Measurements from ENCODE around the gene RACGAP1.

The RACGAP1 gene

DNA sequence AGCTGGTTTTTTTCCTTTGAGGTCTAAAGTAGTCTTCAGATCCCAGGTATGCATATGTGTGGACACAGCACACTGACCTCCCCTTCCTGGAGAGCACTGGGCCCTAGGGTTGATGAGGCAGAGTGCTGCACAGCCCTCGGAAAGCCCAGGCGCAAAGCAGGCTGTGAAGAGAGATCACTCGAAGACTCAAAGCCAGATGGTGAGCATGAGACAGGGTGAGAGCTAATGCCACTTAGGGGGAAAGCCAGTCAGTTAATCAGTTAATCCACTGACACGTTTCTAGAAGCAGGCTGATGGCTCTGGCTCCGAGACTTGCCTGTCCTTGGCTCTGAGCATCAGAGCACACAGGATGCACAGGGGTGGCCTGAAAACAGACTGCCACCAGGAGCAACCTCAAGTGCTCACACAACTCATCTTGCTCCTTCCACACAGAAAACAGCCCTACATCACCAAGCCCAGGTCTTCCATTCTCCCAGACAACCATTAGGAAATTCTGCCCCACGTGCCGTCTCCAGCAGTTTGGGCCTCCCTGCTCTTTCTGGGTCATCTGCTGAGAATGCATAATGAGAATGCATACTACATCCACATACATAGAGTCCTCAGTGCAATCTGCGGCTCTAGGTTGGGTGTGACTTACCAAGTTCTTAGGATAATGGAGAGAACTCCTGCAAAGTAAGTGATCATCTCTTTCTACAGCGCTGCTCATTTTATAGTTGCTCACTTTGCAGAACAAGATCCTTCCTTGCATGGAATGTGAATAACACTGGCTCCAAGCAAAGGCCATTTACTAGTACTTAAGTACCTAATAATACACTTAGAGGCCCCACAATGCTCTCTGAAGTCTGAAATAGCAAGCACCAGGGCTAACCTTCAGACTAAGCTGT, 40.6 kb downstream of the RACGAP1 start:
- DNase-seq = no peak

DNA sequence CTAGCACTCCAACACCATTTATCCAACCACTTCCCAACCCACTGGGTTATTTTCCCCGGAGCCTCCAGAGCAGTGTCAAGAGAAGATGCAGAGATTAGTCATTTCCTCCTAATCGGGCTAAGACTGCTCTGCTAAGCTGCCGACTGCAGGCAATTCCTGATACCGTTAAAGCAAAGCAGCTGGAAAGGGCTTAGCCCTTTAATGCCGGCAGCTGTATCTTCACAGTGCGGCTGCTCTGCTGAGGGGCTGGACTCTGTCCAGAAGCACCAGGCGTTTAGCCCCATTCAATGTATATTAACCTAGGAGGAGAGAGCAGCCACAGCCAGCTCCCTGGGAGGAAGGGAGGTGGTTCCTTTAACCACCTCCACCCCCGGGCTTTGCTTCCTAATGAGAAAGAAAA, 41.4 kb downstream of the RACGAP1 start:
- peak; percentile 53 to 73 for DNase-seq

DNA sequence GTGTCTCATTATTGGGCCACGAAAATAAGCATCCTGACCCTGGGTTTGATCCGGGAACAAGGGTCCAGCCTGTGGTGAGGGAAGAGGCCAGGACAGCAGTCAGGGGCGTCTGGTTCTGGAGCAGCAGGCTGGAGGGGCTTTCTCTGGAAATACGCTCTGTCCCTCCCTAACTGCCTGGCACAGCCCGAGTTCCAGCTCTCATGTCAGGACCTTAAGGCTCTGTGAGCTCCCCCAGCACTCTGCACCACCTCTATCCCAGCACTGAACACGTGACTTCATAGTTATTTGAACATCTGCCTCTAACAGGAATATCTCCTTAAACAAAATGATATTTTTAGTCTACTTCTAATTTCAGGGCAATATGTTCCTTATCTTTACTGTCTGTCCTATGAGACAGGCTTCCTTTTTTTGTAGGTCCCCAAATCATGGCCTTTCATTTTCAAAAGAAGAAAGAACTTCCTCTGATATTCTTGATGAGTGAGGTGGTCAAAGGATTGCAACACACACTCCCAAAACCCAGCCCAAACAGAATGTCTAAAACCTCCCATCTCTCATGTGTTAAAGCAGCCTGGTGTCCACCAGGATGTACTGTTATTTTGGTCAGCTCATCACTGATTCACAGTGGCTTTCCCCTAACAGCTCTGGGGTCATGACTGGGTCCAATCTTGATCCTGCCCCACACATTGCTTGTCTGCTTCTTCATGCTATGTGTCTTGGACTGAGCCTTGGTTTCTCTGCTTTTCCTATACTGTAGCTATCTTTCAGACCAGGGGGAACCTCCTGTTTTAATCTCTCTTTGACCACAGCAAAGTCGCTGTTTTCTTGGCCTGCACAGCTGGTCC, 42.8 kb downstream of the RACGAP1 start:
- no peak for DNase-seq

DNA sequence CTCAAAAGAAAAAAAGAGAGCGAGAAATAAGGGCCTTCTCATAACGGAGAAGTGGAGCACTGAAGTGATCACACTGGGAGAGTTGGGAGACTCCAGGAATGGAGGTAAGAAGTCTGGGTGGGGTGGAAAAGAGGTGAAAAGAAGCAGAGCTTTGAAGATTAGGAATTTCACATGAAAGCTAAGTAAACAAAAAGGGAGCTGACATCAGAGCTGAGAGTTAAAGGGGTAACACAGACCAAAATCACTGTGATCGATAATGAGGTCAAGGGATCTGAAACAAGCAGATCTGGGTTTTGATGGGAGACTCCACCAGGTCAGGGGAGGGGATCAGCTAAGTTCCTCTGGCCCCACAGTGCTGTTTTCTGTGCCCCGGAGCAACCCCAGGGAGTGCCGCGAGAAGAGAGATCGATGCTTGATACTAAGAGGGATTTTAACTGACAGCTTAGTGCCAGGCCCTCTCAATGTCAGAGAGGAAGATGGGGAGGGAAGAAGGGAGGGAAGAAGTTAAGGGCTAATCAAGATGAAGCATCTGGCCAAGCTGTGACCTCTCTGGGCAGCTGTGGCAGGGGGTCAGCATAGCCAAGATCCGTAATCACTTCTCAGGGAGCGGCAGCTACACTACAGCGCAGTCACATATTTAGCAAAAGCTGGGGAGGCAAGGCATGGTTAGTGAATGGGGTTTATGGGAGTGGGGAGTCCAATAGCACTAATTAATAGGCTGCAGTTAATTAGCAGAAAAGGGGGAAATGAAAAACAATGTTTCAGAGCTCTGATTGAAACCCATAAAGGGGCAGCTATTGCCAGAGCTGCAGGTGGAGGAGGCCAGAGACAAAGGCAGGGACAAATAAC, 44.6 kb downstream of the RACGAP1 start:
- DNase-seq = no peak

DNA sequence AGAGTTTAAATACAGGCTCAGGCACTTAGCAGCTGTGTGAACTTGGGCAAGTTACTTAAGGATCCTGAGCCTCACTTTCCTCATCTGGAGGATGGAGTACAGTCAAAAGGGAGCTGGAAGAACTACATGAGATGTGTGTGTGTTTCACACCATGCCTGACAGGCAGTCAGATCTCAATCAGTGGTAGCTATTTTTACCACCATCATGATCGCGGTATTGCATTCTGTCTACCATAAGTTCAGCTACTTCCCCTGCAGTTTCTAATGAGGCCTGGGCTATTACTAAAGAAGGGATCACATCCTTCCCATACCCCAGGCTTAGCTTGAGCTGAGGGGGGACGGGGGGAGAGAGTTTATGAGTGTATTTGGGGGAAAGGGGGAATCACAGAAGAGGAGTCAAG, 45.5 kb downstream of the RACGAP1 start:
- DNase-seq = no peak

DNA sequence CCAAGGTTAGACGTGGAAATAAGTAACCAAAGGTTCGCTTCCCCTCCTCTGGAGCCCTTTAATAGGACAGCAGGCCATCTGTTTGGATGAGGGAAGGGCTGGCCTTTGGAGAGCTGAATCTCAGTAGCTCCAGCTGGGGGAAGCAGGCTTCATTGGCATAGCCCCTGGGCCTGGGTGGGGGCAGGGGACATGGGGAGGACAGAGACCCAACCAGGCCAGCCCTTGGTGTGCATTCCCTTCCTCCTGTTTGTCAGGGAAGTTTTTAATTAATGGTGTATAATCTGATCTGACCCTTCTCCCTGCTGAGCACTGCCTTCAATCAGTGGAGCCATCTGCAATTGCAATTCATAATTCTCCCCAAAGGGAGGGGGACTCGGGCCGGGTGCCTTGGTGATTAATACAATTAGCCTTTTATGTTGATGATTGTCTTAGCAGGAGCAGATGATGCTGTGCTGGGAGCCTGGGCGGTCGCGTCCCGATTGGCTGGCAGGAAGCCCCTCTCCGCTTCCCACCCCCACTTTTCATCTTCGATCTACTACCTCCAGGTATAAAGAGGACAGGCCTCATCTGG, 46.2 kb downstream of the RACGAP1 start:
- no peak for DNase-seq

DNA sequence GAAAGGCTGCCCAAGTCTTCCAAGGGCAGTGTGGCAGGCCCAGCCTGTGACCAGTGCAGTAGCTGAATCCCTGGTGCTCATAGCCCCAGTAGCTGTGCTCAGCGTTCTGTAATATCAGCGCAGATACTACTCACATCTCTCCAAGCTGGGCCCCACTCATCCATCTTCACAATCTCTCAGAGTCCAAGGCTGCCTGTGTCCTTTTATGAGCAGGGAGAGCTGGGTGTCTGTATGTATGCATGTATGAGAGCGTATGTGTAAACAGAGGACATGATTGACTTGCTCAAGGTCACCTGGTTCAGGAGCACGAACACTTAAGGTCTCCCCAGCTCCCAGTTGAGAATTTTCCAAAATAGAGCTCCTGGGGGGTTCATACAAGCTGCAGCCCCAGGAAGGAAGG, 47.2 kb downstream of the RACGAP1 start:
- no peak for DNase-seq

DNA sequence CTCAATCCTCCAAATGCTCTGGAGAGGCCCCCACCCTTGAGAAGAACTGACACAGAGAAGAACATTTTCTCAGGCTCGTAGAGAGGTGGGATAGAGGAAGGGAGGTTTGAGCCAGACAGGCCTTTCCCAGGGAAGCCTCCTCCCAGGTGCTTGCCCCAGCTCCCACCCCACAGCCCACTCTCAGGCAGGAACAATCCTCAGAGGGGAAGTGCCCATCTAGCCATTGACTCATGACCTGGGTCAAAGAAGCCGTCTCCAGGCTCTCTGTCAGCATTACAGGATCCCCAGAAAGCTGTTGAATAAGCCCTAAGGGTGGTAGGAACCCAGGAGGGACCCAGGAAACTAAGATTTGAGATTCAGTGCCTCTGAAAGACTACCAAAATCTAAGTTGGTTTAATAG, 48.7 kb downstream of the RACGAP1 start:
- DNase-seq = no peak

DNA sequence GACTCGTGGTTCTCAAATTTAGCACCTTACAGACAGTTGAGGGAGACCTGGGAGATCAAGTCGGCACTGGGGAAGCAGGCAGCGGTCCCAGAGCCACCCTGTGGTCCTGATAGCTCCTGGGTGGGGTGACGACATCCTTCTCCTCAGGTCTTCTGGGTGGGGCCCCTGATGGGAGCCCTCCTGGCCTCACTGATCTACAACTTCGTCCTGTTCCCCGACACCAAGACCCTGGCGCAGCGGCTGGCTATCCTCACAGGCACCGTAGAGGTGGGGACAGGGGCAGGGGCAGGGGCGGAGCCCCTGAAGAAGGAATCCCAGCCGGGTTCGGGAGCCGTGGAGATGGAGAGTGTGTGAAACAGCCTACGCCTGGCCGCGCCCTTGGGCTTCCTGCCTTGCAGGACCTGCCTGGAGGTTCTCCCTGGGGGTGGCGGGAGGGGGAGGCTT, 50.0 kb downstream of the RACGAP1 start:
- DNase-seq = no peak

DNA sequence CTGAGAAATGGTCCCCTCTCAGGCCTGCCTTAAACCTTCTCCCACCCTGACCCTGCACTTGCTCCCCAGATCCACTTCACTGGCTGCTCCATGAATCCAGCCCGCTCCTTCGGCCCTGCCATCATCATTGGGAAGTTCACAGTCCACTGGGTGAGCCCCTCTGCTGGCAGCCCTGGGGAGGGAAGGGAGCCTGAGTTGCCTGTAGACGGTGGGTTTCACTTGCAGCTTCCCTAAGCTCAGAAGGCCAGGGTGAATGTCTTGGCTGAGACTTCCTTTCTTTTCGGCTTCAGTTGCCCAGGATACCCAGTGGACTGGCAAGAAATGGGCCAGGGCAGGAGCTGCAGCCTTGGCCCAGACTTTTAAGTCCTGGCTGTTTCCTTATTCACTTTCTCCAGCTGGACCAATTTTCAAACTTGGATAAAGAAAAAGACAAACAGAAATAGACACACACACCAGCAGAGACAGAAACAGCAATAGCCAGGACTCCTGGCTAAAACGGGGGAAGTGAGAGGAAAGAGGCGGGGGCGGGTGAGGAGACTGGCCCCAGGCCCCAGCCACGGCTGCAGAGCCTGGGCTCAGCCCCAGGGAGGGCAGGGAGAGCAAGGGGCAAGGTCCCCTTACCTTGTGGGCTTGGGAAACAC, 50.5 kb downstream of the RACGAP1 start:
- no peak for DNase-seq

DNA sequence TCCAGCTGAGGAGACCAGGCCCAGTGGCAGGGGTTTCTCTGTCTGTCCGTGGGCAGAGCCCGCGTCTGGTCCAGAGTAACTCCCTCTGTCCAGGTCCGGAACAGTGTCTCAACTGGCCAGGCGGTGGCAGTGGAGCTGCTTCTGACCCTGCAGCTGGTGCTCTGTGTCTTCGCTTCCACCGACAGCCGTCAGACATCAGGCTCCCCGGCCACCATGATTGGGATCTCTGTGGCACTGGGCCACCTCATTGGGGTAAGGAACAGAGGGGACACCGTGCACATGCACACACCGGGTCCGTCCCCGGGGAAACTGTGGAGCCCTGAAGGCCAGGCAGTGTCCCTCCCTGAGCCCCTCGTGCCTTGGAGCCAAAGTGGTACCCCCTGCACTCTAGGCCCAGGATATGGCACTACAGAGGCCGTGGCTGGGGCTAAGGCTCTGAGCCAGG, 51.0 kb downstream of the RACGAP1 start:
- no peak for DNase-seq

DNA sequence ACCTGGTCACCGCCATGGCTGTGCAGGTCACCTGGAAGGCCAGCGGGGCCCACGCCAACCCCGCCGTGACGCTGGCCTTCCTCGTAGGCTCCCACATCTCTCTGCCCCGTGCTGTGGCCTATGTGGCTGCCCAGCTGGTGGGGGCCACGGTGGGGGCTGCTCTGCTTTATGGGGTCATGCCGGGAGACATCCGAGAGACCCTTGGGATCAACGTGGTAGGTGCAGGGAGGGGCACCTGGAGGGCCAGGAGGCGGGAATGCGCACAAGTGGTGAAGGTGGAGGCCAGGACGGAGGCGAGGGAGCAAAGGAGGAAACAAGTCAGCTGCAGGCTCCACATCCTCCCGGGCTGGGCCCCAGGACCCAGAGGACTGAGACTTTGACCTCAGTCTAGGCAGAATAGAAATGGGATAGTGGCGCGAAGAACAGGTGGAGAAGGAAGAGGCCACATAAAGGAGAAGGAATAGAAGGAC, 51.9 kb downstream of the RACGAP1 start:
- no peak for DNase-seq

DNA sequence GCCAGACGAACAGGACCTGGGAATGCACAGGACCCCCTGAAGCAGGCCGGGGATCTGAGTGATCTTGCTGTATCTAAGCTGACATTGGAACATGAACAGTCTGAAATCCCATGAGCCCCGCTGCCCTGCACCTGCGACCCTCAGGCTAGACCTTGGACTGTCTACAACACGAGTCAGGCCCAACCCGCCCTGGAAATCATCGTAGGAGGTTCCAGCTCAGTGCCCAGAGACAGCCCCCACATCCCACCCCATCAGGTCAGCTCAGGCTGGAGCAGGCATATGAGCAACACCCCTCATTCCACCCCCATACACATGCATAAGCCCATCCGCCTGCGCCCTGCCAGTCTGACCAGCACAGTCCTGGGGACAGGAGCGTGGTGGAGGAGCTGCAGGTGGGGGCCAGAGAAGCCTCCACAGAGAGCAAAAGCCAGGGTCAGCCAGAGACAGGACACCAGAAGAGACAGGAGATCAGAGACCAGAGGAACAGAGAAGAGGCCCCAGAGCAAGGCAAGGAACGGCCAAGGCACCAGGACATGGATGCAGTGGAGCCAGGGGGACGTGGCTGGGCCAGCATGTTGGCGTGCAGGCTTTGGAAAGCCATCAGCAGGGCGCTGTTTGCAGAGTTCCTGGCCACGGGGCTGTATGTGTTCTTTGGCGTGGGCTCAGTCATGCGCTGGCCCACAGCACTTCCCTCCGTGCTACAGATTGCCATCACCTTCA, 52.5 kb downstream of the RACGAP1 start, which contains the start of gene AQP6:
Gene AQP6, plus strand, starts transcription at position 307 of the 720 bp plus-strand sequence. Its CDS starts 227 bp downstream, at position 534.
- DNase-seq = no peak

DNA sequence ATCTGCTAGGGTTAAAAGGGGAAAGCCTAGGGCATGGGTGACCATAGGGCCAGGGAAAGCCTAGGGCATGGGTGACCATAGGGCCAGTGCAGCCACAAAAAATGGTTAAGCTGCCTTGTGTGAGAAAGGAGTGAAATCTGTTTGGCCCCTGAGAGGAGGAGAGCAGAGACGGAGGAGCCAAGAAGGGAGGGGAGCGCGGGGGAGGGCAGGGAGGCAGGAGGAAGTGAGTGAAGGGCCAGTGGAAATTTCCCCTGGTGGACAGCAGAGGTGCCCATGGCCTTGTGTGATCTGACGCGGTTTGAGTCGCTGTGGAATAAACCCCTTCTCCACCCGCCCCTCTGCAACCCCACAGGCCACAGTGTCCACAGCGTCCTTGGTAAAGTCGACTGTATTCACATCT, 53.2 kb downstream of the RACGAP1 start:
- DNase-seq = no peak

DNA sequence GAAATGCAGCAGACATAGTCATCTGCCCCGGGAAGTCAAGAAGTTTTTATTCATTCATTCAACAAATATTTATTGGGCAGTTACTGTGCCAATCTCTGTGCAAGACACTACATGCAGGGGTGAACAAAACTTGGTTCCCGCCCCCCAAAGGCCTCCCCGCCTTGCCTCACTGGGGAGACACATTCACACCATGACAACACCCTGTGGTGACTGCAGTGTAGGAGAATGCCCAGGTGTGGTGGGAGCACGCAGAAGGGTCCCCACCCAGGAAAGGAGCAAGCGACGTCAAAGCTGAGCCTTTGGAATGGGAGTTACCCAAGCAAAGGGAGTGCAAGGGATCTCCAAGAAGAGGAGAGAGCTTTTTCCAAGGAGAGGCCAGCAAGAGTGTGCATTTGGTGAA, 54.2 kb downstream of the RACGAP1 start:
- no peak for DNase-seq

DNA sequence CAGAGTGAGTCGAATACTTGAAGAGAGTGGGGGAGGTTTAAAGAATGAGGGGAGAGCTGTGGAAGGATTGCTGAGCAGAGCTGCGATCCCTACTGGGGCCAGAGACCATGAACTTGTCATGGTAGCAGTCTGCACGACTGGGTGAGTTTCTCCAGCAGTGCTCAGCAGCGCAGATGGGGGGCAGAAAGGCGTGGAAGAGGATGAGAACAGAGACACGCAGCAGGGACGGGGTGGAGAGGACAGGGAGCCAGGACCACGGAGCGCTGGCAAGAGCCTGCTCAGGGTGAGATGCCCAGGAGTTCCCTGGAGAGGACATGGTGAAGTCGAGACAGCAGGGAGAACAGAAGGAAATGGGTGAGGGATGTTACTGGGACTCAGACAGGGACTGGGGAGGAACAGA, 54.6 kb downstream of the RACGAP1 start:
- no peak for DNase-seq

DNA sequence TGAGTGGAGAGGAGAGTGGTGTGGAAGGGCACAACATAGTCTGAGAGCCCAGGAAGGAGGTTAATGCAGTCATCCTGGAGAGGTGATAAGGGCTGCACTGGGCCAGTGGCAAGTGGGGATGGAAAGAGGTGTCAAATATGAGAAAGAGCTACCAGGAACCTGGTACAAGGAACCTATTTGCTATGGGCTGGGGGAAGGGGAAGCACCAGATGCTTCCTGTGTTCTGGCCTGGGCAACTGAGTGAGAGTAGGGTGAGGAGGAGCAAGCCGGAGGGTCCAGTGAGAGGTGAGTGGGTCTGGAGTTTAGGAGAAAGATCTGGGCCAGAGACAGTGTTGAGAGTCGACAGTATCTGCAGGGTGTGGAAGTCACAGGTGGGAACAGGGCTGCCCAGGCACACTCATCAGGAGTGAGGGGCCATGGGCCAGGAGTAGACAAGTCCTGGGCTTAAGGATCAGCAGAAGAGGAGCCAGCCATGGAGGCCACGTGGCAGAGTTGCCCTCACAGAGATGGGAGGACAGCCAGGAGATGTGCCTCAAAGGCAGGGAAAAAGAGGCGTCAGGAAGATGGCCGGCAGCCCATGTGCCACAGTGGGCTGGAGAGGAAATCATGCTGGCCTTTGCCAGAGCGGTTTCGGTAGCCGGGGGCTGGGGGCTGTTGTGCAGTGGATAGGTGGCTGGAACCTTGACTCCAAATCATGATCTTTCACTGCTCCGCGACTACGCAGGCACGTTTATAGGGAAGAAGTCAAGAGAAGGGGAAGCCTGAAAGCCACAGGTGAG, 55.5 kb downstream of the RACGAP1 start:
- DNase-seq = no peak

DNA sequence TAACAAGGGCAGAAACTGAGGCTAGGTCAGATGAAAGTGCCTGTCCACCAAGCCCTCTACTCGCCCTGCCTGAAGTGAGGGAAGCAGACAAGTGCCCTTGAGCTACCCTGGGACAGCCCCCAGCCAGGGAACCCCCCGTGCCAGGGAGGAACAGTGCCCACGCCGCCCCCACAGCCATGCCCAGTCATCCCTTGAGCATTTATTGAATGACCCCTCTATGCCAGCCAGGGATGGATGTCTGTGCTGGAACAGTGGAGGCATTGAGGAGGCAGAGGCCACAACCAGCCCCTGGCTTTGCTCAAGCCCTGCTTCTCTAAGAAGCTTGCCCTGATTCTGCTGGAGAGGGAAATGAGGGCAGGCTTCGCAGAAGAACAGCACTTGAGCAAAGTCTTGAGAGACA, 56.3 kb downstream of the RACGAP1 start:
- no peak for DNase-seq

DNA sequence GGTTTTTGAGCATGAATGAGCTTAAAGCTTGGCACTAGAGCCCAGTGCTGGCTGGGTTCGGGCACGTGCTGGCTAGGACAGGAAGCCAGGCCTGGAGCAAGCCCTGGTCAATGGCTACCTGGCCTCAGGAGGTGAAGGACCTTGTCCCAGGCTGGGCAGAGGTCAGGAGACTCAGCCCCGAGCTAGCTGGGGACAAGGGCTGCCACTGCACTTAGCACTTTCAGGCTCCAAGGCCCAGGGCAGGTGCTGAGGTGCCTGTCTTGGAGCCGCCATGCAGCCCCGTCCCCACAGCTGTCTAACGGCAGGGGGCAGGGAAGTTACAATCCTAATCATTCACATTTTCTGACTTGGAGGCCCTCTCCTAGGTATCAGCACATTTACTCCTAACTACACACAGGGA, 56.8 kb downstream of the RACGAP1 start:
- DNase-seq = no peak

DNA sequence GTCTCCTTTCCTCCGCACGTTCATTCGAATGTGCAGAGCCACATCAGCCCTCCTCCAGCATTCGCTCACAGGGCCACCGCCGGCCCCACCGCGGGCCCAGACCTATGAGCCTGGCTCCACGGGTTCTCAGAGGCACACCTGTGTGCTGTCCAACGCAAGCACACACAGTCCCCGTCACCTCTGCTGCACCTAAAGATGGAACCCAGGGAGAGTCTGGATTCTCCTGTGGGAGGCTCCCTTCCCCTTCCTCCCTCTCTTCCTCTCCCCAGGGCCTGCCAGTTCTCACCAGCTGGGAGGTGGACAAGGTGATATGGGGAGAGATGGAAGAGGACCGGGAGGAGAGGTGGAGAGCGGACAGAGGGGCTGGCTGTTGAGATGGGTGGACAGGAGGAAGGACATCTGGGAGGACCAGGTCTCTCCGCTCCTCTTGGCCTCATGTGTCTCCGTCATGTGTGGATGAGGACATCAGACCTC, 57.5 kb downstream of the RACGAP1 start:
- no peak for DNase-seq
